GM18909 (cell line): ENCODE results near the gene RAMAC.
A peak's percentile ranks its signal among the peaks of the same experiment; 100 is the strongest.
"Not testable (repeated sequence)": the region's sequence is repeated elsewhere in the genome, so short reads cannot be mapped to it uniquely, and the experiment has no call there.

Experiments used
- ATAC-seq: cut with Tn5 transposase; IDR thresholded peaks from one replicate; pipeline ENCODE4 v1.9.1; 2021; ENCODE audit warnings: mild to moderate bottlenecking; ENCODE audit not compliant: unreplicated experiment, poor library complexity

The RAMAC gene

DNA sequence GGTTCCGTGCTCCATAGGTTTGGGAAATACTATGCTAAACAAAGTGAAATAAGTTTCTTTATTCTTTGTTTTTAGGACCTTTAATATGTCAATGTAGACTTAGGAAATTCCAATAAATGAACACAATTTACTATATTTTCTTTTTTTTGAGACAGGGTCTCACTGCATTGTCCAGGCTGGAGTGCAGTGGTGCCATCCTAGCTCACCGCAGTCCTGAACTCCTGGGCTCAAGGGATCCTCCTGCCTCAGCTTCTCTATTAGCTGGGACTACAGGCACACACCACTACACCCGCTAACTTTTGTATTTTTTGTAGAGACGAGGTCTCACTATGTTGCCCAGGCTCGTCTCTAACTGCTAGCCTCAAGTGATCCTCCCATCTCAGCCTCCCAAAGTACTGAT, 21.1 kb upstream of the RAMAC start:
- no peak for ATAC-seq

DNA sequence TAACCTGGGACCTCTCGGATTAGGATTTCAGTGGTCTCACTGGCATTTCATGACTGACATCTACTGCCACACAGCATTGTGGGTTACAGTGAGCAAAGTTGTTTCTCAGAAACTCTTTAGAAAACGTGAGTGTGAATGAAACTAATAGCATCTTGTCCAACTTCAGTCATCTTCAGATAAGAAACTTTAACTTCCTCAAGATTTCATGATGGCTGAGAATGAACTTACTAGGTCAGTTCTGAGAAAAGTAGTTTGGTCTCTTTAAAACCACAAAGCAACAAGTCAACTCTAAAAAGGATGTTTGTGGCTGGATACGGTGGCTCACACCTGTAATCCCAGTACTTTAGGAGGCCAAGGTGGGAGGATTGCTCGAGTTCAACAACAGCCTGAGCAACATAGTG, 19.3 kb upstream of the RAMAC start:
- peak; percentile 93 for ATAC-seq

DNA sequence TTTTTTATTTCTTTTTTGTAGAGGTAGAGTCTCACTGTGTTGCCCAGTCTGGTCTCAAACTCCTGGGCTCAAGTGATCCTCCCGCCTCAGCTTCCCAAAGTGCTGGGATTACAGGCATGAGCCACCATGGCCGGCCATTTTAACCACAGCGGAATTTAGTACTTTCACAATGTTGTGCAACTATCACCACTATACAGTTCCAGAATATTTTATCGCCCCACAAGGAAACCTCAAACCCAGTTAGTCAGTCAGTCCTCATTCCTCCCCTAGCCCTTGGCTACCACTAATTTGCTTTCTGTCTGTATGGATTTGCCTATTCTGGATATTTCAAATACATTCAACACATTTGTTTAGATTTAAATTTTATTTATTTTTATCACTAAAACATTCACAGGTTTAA, 17.9 kb upstream of the RAMAC start:
- no peak for ATAC-seq

DNA sequence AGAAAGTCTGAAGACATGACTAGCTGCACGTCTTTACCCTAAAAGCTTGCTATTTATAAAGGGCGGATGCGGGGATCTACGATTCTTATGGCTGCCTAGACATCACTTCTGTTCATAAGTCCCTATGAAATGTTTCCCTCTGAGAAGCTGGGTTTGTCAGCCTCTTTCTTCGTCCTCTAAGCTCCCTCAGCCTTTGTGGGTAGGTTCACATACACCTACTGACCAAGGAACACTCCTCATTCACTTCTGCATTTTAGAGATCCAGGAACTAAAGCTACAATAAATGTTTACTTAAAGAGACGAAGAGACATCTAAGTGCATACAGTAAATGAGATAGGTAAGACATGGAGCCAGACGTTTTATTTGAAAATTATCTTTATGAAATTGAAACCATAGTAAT, 16.7 kb upstream of the RAMAC start:
- ATAC-seq, result no peak

DNA sequence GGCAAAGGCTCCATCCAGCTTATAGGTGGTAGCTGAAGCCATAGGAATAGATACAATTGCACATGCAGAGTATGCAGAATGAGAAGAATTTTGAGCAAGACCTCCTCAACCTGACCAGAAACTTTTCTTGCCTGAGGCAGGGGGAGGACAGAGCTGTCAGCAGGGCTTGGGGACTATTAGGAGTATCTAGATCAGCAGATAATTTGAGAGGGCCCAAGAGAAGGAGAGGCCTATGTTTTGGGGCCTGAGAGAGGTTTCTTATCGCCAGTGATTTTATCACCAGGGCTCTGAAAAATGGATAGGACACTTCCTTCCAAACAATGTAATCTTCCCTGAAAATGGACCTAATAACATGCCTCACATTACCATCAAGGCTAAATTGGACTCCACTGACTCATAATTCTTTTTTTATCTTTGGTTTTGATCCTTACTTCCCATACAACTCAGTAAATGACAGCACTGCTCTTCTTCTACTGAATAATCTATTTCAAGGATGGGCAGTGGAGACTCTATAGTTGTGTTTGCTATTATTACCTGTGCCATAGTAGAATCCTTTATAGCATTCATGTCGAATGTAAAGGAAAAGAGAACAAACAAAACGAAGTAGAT, 15.8 kb upstream of the RAMAC start:
- ATAC-seq, result no peak

DNA sequence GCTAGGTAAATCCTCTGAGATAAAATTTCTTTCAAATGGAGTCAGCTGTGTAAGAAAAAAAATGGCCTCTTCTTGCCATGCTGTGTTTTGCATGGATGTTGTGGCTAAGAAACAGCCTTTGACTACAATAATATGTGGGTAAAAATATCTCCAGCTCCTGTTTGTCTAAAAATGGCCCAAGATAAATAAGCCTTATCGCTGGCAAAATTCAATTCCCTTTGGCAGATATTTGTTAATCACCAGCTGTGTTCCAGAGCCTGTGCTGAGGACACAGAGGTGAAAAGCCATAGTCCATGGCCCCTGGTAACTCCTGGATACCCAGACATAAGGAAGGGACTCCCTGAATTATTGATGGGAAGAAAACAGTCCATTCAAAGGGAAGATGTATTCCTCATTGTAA, 15.3 kb upstream of the RAMAC start:
- no peak for ATAC-seq

DNA sequence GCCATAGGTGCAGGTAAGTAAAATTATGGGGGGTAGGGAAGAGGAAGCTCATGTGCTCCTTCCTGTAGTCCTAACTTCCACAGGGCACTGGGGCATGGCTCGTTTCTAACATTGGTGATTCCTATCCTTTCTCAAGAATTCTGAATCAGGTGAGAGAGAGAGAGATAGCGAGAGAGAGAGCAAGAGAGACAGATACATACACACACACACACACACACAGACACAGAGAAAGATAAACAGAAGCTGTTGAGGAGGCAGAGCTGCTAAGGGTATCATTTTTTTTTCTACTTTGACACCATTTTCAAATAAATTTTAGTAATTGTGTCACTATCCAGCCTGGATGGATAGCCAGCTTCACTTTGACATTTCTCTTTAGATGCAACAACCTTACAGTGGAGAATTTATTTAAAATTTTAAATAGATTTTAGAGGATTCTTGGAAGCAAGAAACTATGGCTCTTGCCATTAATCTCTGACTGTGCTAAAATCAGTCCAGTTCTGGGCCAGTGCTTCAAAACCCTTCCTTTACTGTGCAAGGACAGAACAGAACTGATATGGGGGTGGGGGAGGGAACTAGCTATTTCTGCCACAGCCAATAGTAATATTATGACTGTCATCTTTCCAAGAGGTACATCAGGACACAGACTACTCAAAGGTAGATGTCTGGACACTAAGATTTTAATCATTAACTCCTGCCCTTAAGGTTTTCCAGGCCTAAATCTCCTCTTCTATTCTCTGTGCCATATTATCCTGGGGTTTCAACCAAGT, 14.6 kb upstream of the RAMAC start:
- ATAC-seq, result no peak

DNA sequence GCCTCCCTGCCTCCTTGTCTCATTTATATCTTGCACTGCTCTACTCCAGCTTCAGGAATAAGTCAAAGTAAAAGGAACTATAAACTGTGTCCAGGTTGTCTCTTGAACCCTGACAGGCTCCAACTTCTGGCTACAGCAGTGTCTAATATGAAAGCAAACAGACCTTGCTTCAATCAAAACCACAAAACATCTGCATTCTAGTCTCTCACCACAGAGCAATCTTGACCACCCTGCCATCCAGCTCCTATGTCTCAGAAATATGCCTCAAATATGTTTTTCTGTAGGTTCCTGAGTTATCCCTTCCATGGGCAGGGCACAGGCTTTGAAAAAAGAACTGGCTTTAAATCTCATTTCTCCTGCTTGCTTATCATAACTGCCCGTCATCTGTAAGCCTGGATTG, 13.0 kb upstream of the RAMAC start:
- ATAC-seq, result no peak

DNA sequence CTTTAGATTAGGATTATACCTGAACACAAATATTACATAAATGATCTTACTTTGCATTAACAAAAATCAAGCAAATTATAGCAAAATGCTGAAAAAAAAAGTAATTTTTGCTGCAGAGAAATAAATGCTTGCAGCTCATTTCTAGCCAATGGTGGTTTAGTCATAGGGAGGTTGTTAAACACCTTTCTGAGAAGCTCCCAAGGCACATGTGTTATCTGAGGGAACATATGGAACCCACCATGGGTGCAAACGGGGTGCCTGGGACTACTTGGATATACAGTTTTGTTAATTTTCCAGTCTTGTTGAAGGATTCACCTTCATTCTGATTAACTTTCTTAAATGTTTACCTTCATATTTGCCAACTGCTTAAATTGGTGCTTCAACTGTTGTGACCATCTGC, 8.9 kb upstream of the RAMAC start:
- ATAC-seq, result no peak

DNA sequence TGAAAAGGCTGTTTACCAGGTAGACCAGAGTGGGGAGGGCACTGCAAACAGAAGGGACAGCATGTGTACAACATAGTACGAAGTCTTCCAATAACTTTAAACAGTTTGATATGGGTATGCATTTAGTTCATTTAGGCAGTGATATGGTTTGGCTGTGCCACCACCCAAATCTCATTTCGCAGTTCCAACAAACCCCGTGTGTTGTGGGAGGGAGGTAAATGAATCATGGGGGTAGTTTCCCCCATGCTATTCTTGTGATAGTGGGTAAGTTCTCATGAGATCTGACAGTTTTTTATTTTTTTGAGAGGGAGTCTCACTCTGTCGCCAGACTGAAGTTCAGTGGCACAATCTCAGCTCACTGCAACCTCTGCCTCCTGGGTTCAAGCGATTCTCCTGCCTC, 7.6 kb upstream of the RAMAC start:
- no peak for ATAC-seq

DNA sequence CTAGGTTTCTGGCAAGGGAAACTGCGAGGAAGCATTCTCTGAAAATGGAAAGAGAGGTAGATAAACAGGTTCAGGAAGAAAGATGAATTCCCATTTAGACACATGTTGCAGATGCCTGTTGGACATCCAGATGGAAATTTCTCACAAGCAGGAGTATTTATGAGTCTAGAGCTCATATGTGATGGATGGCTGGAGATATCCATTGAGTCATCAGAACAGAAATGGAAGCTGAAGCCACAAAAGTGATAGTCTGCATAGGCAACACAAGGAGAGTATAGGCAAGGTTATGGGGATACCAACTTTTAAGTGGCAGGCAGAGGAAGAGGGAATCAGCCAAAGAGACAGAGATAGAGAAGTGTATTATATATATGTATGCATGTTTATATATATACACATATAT, 6.3 kb upstream of the RAMAC start:
- ATAC-seq, result no peak

DNA sequence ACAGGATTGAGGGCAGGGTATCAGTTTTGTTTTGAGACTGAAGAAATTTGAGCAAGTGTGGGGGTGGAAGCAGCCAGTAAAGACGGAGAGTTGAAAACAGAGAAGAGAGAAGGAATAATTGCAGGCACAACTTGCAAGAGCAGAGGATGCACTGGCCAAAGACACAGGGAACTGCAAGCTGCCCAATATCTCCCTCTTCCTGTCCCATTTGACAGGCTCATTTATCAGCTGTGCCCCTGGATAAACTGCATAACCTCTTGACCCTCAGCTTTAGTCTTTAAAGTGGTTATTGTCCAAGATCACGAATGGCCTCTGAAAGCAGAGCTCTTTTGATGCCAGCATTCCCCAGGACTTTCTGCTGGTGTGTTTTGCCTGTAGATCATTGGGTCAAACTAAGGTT, 5.0 kb upstream of the RAMAC start:
- no peak for ATAC-seq

DNA sequence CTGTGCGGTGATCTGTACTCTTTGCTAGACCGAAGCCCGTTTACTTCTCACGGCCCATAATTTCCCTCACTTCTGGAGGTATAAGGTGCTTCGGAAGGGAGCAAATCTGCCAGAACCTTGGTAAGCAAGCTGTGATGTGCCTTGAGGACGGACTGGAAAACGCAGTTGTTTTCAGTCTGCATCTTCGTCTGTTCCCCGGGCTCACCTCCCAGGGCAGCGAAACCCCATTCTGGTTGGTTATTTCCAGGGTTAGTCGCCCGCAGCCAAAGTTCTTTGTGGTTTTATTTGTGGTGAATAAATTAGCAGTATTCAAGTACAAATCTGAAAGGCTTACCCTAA, 401 bp downstream of the RAMAC start:
- ATAC-seq, result peak; percentile 35

DNA sequence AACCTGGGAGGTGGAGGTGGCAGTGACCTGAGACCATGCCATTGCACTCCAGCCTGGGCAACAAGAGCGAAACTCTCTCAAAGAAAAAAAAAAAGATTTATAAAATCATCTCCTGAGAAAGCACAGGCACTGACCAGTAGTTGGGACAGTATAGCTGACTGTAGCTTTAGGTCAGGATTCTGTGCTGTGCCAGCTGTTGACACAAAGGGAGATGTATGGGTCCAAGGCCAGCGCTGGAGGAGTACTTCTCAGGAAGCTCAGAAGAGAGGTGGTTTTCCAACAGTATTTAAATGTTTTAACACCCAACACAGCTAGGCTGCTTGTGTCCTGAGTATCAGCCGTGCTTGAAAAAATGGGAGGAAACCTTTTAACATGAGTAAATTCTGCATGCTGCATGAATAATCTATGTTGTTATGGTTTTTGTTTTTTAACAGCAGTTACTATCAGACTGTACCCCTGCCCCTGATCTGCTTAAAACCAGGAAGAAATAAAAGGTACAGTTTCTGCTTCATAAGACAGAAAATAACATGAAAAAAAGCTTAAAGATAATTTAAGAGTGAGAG, 6.5 kb downstream of the RAMAC start:
- no peak for ATAC-seq

DNA sequence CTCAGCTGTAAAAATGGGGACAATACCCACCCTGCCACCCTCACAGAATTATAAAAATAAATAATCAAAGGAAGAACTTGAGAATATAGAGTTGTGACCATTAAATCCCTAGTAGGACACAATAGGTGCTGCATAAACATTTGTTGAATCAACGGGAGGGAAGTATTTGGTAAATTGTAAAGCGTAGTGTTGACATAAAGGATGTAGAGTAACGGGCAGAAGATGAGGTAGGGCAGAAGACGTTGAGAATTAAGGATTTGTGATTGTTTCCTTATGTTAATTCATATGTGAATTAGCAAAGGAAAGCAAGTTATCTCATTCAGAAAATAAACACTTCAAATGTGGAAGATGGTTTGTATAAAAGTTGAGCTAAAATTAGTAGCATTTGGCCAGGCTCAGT, 7.1 kb downstream of the RAMAC start:
- no peak for ATAC-seq

DNA sequence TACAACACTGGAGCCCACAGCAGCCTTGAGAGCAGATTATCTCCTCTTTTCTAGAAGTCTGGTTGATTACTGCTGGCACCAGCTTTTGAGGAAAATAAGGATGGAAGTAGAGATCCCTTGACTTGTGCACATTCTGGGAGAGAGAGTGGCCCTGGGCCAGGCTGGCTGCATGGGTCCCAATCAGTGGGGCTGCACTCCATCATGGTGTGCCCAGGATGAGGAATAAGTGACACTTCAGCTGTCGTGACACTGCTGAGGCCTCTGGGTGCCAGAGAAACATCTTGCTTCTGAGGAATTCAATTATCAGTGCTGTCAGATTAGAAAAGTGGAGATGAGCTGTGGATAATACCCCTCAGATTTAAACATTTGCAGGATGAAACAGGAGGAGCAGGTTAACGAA, 9.1 kb downstream of the RAMAC start:
- no peak for ATAC-seq

DNA sequence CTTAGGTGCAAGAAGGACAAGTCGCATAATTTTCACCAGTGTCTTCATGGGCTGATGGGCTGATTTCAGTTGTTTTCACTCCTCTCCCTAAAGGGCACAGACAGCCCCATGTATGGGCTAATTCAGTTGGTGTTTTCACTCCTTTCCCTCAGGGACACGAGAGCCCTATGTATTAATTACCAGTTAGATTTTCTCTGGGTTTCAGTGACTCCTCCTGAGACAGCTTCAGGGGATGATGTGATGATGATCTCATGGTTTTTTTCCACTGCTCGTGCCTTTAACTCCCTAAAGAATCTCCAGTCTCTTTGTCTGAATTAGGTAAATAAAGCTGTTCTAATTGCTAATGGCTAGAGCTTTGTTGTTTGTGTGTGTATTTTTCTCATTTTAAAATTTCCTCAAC, 9.9 kb downstream of the RAMAC start:
- ATAC-seq, result no peak

DNA sequence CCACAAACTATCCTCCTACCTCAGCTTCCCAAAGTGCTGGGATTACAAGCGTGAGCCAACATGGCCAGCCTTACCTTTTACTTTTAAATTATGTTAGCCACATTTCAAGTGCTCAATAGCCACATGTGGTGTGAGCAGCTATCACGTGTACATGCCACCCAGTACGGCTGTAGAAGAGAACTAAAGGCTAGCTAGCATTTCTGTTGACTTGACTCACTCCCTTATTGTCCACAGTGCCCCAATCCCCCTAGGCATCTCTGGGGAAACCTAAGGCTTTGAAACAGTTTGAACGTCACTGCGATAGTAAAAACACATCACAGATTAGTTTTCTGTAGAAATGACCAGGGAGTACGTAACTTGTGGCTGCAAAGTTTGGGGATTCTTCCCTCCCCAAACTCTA, 13.4 kb downstream of the RAMAC start:
- ATAC-seq, result no peak

DNA sequence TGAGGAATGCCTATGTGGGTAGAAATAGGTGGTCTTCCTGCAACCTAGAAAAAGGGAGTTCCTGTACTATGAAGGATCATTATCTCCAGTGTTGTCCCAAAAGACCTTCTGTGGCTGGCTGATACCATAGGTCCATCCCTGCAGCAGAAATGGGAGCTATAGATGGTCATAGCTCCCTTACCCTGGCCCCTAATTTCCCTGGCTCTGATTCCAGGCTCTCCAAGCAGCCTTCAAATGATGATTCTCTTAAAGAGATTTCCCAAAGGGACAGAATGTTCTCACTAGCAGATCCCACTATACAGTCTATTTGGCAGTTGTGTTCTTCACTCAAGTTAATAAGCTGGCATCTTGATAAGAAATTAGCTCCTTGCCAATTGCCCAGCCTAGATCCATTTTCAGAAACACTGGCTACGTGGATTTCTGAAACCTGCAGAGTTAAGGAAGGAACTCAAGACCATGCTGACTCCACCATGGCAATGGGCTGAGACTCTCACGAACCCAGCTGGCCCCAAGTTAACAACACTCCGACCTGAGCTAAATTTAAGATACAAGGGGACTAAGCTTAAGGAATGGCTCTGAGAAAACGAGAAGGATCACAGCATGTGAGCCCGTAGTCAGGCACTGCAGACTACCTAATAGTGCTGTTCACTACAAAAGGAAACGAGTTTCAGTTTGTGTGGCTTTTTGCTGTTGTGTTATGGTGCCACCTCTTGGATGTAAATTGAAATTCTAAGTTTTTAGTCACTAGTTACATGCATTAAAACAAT, 14.1 kb downstream of the RAMAC start:
- peak; percentile 77 for ATAC-seq

DNA sequence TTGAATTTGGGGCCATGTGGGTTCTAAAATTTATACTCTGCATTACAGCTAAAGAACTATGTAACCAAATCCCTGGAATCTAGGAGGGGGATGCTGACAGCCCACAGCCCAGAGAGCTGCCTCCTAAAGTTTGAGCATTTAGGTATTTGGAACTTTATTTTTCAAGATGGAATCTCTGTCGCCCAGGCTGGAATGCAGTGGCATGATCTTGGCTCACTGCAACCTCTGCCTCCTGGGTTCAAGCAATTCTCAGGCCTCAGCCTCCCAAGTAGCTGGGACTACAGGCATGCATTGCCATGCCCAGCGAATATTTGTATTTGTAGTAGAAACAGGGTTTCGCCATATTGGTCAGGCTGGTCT, 14.6 kb downstream of the RAMAC start:
- ATAC-seq, result not testable (repeated sequence)

DNA sequence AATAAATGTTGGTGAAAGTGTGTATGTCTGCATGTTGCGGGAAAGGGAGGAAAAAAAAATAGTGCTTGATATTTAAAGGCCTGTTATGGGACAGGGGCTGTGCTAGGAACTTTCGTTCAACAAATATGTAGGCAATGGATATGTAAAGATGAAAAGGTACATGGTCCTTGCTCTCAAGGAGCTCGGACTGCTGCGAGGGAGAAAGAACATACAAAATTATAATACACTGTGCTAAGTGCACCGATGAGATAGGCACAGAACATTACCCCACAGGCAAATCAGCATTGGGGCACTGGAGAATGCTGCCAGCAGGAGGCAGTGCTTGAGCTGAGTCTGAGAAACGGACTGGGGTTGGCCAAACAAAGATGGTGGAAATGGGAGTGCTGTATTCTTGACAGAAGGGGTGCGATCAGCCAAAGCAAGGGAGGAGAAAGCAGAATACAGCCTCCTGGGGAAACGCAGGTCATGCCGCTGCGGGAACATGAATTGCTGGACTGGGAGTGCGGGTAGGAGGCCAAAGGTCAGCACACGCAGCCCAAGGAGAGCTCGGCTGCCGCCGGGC, 24.8 kb downstream of the RAMAC start:
- ATAC-seq, result peak; percentile 68
